Keratinocyte (primary cell): ENCODE results near the gene FSD2. TPM values are rescaled to one million over a fixed set of nuclear protein-coding genes. Genes with fewer than 3 reads are reported as not detected.

Source experiments
- DNase-seq: peaks from one replicate; pipeline ENCODE4 v3.0.0-alpha.2; 2011; ENCODE audit warnings: low read depth, missing footprints, low spot score
- FAIRE-seq: peaks from 2 replicates; lab custom pipeline; 2011; peaks lifted over from hg19 to GRCh38; lab: Jason Lieb, UNC
- H2AFZ ChIP-seq: 2 replicates; pipeline ENCODE4 v1.6.0; 2012; ENCODE audit warnings: low read length, control low read depth, inconsistent platforms; ENCODE audit not compliant: control insufficient read depth
- H3K27ac ChIP-seq: 2 replicates; pipeline ENCODE4 v1.5.1; 2011; ENCODE audit warnings: low read length; ENCODE audit not compliant: control insufficient read depth, insufficient read depth
- H3K27me3 ChIP-seq: 3 replicates; pipeline ENCODE4 v1.6.0; 2011; ENCODE audit warnings: low read length; ENCODE audit not compliant: control insufficient read depth, insufficient read depth; ENCODE audit errors: extremely low read depth
- H3K36me3 ChIP-seq, 2 experiments: 2 replicates in 1 of 2; 3 replicates in 1 of 2; pipeline ENCODE4 v1.5.1; 2011; ENCODE audit warnings: low read length in 2 of 2, mild to moderate bottlenecking in 1 of 2; ENCODE audit not compliant: control insufficient read depth in 2 of 2, insufficient read depth in 2 of 2; ENCODE audit errors: extremely low read depth in 1 of 2
- H3K4me1 ChIP-seq: 3 replicates; pipeline ENCODE4 v1.5.1; 2011; ENCODE audit warnings: low read length; ENCODE audit not compliant: control insufficient read depth, insufficient read depth; ENCODE audit errors: extremely low read depth
- H3K4me2 ChIP-seq: 3 replicates; pipeline ENCODE4 v1.6.0; 2011; ENCODE audit warnings: low read depth, low read length; ENCODE audit not compliant: control insufficient read depth, insufficient read depth; ENCODE audit errors: extremely low read depth
- H3K4me3 ChIP-seq, 3 experiments: fragments of 200-600 bp in 1 of 3; sonication (generic) in 1 of 3; 2 replicates in 2 of 3; 3 replicates in 1 of 3; pipeline ENCODE4 v1.5.1; 2011 to 2016; ENCODE audit warnings: low read length in 3 of 3, mild to moderate bottlenecking in 3 of 3, control low read depth in 2 of 3, inconsistent platforms in 1 of 3, low read depth in 1 of 3, mixed read lengths in 1 of 3, mixed run types in 1 of 3, moderate library complexity in 1 of 3; ENCODE audit not compliant: control insufficient read depth in 2 of 3, insufficient read depth in 2 of 3; ENCODE audit errors: extremely low read depth in 1 of 3
- H3K79me2 ChIP-seq: 2 replicates; pipeline ENCODE4 v1.6.0; 2012; ENCODE audit warnings: low read length; ENCODE audit not compliant: control insufficient read depth, insufficient read depth
- H3K9ac ChIP-seq: 3 replicates; pipeline ENCODE4 v1.6.0; 2011; ENCODE audit warnings: low read length; ENCODE audit not compliant: control insufficient read depth, insufficient read depth; ENCODE audit errors: extremely low read depth
- H3K9me1 ChIP-seq: 3 replicates; pipeline ENCODE4 v1.6.0; 2011; ENCODE audit warnings: low read length; ENCODE audit not compliant: control insufficient read depth, insufficient read depth; ENCODE audit errors: extremely low read depth
- H3K9me3 ChIP-seq: 2 replicates; pipeline ENCODE4 v1.5.1; 2012; ENCODE audit warnings: low read depth, low read length; ENCODE audit not compliant: control insufficient read depth
- H4K20me1 ChIP-seq: 3 replicates; pipeline ENCODE4 v1.6.0; 2011; ENCODE audit warnings: low read length; ENCODE audit not compliant: control insufficient read depth, insufficient read depth; ENCODE audit errors: extremely low read depth
- CTCF ChIP-seq, 3 experiments: IDR thresholded peaks in 1 of 3; conservative IDR thresholded peaks in 1 of 3; optimal IDR thresholded peaks in 1 of 3; 2 replicates in 2 of 3; 3 replicates in 1 of 3; pipeline versions ENCODE3 to v1.5.1; 2011; ENCODE audit warnings: low read length in 3 of 3, mild to moderate bottlenecking in 3 of 3, moderate library complexity in 2 of 3, control low read depth in 1 of 3, inconsistent platforms in 1 of 3; ENCODE audit not compliant: insufficient read depth in 2 of 3; ENCODE audit errors: extremely low read depth in 1 of 3
- EZH2 ChIP-seq: IDR thresholded peaks from one replicate; pipeline ENCODE4 v1.6.1; 2012; ENCODE audit warnings: inconsistent platforms, mild to moderate bottlenecking, low read length, moderate library complexity
- dilution Hi-C: fragments of 300-500 bp; cut with MboI; formaldehyde crosslinking; loops from one replicate; pipeline ENCODE4 v1.7.0; 2020; ENCODE audit warnings: low sequenced_read_pairs; ENCODE audit not compliant: extremely low pct_ligation_motif_present
- polyA plus RNA-seq, 5 experiments: library from polyadenylated mRNA; depleted of rRNA in 3 of 5; stranded (reverse) in 3 of 5; stranded (forward) in 1 of 5; unstranded in 1 of 5; fragments of >200 nt; gene quantifications; 1 replicate in 1 of 5; 2 replicates in 3 of 5; 3 replicates in 1 of 5; pipeline versions ENCODE4 v1.2.1 to v1.2.3, GENCODE V29; 2011 to 2012; ENCODE audit warnings: missing spikeins in 2 of 5, low read depth in 1 of 5, low replicate concordance in 1 of 5

The FSD2 gene
- polyA plus RNA-seq, 1 donor (not counting 4 experiments of a cell fraction or from before 2014, with no cell fraction given): not detected

DNA sequence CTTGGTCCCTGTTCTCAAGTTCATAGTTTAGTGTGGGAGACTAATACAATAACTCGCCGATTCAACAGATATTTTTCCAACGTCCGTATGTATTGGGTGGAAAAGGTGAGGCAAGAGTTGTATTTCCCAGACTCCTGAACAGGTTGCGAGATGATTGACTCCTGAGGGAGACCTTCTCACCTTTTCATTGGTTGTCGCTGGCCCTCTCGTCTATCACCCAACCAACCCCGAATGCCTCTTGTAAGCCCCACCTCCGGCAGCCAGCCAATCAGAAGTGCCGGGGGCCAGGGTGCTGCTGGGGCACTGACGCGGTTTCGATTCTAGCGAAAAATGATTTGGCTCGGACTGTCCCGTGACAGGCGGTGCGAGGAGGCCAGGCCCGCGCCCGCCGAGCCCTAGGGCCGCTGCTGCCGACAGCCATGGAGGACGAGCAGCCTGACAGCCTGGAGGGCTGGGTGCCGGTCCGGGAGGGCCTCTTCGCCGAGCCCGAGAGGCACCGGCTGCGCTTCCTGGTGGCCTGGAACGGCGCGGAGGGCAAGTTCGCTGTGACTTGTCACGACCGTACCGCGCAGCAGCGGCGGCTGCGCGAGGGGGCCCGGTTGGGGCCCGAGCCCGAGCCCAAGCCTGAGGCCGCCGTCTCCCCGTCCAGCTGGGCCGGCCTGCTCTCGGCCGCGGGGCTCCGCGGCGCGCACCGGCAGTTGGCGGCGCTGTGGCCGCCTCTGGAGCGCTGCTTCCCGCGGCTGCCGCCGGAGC, 3.6 kb upstream of the FSD2 start, which contains the start of gene WHAMM:
Gene WHAMM, plus strand, starts transcription at position 321 of the 753 bp plus-strand sequence. Its CDS starts 99 bp downstream, at position 420.
- Histone ChIP-seq H3K36me3 (peaks cover 4 to 9% of the 10 kb centered on the region in 2 experiments), H3K27me3 (no peaks in the 10 kb centered on the region), H2AFZ (peak within 1 kb of the TSS; percentile 87), H3K4me1 (peaks cover 8% of the 10 kb centered on the region), H3K9ac (peak within 1 kb of the TSS; percentile 97), H3K9me1 (no peaks in the 10 kb centered on the region), H4K20me1 (no peaks in the 10 kb centered on the region), H3K79me2 (peaks cover 43% of the 10 kb centered on the region), H3K4me3 (peak within 1 kb of the TSS; percentile 94 to 98 (median 97)), H3K9me3 (no peaks in the 10 kb centered on the region), H3K27ac (peak within 1 kb of the TSS; percentile 92), H3K4me2 (peak within 1 kb of the TSS; percentile 90)
- DNase-seq (peak; percentile 97), FAIRE-seq (peak; percentile 73)
- TF ChIP-seq CTCF (optimal IDR thresholded peaks at IDR 0.05 in 1 of 3, IDR thresholded peaks at IDR 0.05 in 1 of 3, conservative IDR thresholded peaks at IDR 0.05 in 1 of 3; ENCODE audit: extremely low read depth in 1 of 3, insufficient read depth in 2 of 3, low read length in 3 of 3): no peak
- no peak for TF ChIP-seq EZH2
- dilution Hi-C loops: no loop called here

DNA sequence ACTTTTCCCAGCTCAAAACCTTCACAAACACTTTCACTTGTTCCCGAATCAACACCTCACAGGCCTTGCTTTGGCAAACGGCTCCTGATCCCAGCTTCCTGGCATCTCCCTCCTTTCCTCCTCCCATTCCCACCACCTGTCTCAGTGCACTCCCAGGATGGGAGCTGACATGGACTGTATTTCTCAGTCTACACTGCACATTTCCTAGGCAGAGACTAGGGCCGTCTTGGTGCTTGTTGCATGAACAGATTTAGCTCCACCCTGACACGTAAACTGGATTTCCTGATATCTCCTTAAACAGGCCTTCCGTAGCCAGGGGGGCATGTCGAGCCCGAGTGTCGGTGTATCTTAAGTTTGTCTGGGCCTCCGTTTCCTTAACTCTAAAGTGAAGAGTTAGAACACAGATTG, 2.8 kb upstream of the FSD2 start:
- H3K9me1 ChIP-seq: no peaks in the 10 kb centered on the region
- no peak for TF ChIP-seq EZH2
- no peak for TF ChIP-seq CTCF (optimal IDR thresholded peaks at IDR 0.05 in 1 of 3, IDR thresholded peaks at IDR 0.05 in 1 of 3, conservative IDR thresholded peaks at IDR 0.05 in 1 of 3; ENCODE audit: extremely low read depth in 1 of 3, insufficient read depth in 2 of 3, low read length in 3 of 3)
- FAIRE-seq (no peak), DNase-seq (no peak)
- peaks cover under 1 to 3% of the 10 kb centered on the region in 2 experiments for H3K36me3 ChIP-seq
- dilution Hi-C loops: no loop called here
- H3K9me3 ChIP-seq: no peaks in the 10 kb centered on the region
- no peaks in the 10 kb centered on the region for H4K20me1 ChIP-seq
- H3K9ac ChIP-seq: no peak overlapping the region
- H3K4me1 ChIP-seq: peaks cover 15% of the 10 kb centered on the region
- H2AFZ ChIP-seq: peak overlapping the region; percentile 46
- peak overlapping the region; percentile 90 for H3K4me2 ChIP-seq
- no peaks in the 10 kb centered on the region for H3K27me3 ChIP-seq
- peak overlapping the region in 1 of 3 experiments; percentile 98 for H3K4me3 ChIP-seq
- H3K27ac ChIP-seq: peak overlapping the region; percentile 92
- peaks cover 35% of the 10 kb centered on the region for H3K79me2 ChIP-seq
